ENCODE measurements around the gene OCLN. TPM values are rescaled to one million over a fixed set of nuclear protein-coding genes. Genes with fewer than 3 reads are reported as not detected.

The OCLN gene
- total and polyA plus RNA-seq, 2 experiments from 2014 or later: 14.3 to 61.6 TPM

- no peak for TF ChIP-seq ZNF462 (CRISPR knock-in tag; IDR thresholded peaks at IDR 0.05)
- no peak for TF ChIP-seq ZNF331 (CRISPR knock-in tag; IDR thresholded peaks at IDR 0.05; ENCODE audit: low read depth)
- no peak for TF ChIP-seq JUNB (IDR thresholded peaks at IDR 0.05; ENCODE audit: unreplicated experiment)
Measured at GRCh38 chr5:69527128-69527770, 34.7 kb downstream of the OCLN start (continued).

GRCh38 chr5:69528035-69528434 lies 35.4 kb downstream of the OCLN start:
- peaks cover 25% of the 10 kb centered on the region for H3K4me1 Mint-ChIP-seq
- H3K9me2 ChIP-seq (ENCODE audit: insufficient read depth): no peaks in the 10 kb centered on the region
- H3K4me2 ChIP-seq: peak overlapping the region; percentile 19; the same call in 1 of the 2 replicates
- peaks cover 13% of the 10 kb centered on the region for H3K36me3 Mint-ChIP-seq (ENCODE audit: low read depth)
- H3K79me2 ChIP-seq (replicated peaks; ENCODE audit: insufficient read depth): peaks cover 3% of the 10 kb centered on the region; the same call in 1 of the 2 replicates
- no peaks in the 10 kb centered on the region for H3F3A ChIP-seq (replicated peaks; ENCODE audit: low read depth)
- peak; percentile 65 for ATAC-seq
- H3K4me3 ChIP-seq: 0 out of 2 replicates have a peak overlapping the region, but pooled peaks have one; percentile 15
- H3K4me3 Mint-ChIP-seq: peak overlapping the region; percentile 23
- H3K27ac Mint-ChIP-seq: no peak overlapping the region
- TF ChIP-seq ZNF114 (CRISPR knock-in tag; IDR thresholded peaks at IDR 0.05): no peak
- TF ChIP-seq ZNF462 (CRISPR knock-in tag; IDR thresholded peaks at IDR 0.05): 0 out of 2 replicates have a peak, but pooled peaks have one; percentile 35
- no peak overlapping the region for H2AFZ ChIP-seq
- H4K20me1 ChIP-seq (replicated peaks; ENCODE audit: insufficient read depth): 0 out of 2 replicates have a peak, but pooled peaks cover 5% of the 10 kb centered on the region
- H3K4me1 ChIP-seq (ENCODE audit: insufficient read depth): peaks cover 6% of the 10 kb centered on the region
- peak; percentile 71 for DNase-seq (ENCODE audit: low spot score)
- H3K9me3 Mint-ChIP-seq: no peaks in the 10 kb centered on the region
- no peaks in the 10 kb centered on the region for H3K27me3 ChIP-seq (ENCODE audit: insufficient read depth)
- no peak overlapping the region for H3K27ac ChIP-seq (ENCODE audit: low read depth)
- H3K36me3 ChIP-seq (ENCODE audit: insufficient read depth): no peaks in the 10 kb centered on the region
- peaks cover 2% of the 10 kb centered on the region for H3K27me3 Mint-ChIP-seq (ENCODE audit: insufficient read depth, low read depth, poor library complexity)

Measured in GM23338 (cell line).